ENCODE measurements around the gene RAB9A.
A peak's percentile ranks its signal among the peaks of the same experiment; 100 is the strongest.
"Not testable (repeated sequence)": the region's sequence is repeated elsewhere in the genome, so short reads cannot be mapped to it uniquely, and the experiment has no call there.

RAB9A gene, protein sequence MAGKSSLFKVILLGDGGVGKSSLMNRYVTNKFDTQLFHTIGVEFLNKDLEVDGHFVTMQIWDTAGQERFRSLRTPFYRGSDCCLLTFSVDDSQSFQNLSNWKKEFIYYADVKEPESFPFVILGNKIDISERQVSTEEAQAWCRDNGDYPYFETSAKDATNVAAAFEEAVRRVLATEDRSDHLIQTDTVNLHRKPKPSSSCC
- 30.7 to 63.3 reads per million in 2 donors for total RNA-seq

DNA sequence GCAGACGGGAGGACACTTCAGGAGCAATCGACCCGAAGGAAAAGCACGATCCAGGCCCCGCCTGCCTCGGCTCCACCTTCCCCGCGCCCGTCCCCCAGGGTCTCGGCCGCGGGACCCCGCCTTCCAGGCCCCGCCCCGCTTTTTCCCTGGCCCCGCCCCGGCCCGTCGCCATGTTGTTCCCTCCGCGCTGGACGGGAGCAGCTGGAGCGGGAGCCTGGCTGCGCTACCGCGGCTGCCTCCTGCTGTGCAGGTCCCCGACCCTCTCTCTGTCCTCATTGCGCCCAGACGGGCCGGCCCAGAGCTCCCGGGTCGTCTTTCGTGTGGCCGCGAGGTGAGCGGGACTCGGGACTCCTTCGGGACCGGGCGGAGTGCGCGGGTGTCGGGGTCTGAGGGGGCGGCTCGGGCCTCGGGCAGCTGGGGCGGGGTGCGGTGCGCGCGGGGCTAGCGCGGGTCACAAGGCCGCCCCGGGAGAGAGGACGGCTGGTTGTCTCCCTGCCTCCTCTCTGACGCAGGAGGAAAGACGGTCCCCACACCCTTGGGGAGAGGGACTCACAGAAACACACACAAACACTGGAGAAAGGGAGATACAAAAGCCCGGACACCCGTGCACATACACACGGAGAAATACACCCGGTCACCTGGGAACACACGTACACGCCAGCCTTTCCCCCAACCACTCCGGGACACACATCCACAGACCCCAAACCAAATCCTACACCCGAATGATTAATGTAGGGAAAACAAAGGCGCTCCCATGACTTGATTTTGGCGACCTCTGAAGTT is at the start of gene RAB9A:
Gene RAB9A (plus strand): TSS at position 171 of the 783 bp plus-strand sequence. CDS start 19,619 bp downstream, outside the sequence.
- DNase-seq = peak; percentile 65

DNA sequence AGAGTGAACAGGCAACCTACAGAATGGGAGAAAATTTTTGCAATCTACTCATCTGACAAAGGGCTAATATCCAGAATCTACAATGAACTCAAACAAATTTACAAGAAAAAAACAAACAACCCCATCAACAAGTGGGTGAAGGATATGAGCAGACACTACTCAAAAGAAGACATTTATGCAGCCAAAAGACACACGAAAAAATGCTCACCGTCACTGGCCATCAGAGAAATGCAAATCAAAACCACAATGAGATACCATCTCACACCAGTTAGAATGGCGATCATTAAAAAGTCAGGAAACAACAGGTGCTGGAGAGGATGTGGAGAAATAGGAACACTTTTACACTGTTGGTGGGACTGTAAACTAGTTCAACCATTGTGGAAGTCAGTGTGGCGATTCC is 47.2 kb upstream of the RAB9A start:
- DNase-seq = not testable (repeated sequence)

DNA sequence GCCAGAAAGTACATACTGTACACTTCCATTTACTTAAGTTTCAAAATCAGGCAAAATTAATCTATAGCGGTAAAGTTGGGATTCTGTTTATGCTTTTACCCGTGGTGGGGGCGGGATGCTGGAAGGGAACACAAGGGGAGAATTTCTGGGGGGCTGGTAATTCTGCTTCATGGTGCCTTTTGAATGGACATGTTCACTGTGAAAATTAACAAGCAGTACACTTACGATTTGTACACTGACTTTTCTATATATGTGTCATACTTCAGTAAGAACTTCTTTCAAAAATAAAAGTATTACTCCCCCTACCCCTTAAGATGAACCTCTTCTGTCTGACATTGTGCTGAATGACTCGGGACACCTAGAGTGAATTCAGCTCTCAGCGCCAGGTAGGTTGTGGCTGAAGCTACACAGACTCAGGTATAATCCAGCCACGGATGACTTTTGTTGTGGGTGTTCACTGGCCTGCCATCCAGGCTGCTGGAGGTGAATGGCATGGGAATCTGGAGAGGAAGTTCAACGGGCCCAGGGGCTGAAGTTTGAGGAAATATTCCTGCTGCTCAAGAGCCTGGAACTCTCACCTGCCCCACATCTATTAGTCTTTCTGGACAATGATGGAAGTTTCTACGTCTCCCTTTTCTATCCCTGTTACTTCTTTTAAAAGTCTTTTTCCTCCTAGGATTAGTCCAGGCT is 43.3 kb upstream of the RAB9A start:
- DNase-seq = no peak

DNA sequence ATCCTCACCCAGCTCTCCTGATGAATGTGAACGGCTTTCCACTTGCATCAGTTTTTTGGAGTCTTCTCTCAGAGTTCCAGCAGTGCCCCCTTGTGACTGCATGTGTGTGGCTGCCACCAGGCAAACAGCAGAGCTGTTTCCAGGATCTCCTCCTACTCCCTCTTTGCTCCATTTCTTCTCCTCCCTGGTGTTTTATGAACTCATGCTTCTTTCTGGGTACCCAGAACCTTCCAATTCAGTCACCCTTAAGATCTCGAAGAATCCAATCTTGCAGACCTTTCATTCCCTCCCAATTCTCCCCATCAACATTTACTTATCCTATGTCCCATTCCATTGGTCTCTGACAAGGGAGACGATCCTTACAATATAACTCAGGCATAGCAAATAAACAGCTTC is 42.8 kb upstream of the RAB9A start:
- DNase-seq = no peak

DNA sequence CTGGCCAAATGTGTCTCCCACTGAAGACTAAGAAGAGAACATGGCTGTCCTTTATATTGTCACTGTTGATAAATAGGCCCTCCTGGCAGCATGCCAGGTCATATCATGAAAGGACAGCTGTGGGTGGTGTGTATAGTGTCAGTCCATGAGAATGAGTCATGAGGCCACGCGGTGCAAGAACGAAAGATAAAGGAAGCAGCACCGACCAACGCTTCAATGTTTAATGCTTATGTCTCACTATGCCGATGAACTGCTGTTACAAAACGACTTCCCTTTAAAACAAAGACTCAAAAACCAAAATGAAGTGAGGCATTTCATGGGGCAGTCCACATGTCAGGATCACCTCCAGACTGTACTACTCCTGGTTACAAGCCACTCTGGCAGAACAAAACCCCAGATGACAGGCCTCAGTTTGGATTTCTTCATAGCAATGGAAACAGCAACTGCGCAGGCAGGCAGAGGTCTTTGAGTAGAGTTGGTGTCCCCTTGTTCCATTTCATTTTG is 41.2 kb upstream of the RAB9A start:
- no peak for DNase-seq

DNA sequence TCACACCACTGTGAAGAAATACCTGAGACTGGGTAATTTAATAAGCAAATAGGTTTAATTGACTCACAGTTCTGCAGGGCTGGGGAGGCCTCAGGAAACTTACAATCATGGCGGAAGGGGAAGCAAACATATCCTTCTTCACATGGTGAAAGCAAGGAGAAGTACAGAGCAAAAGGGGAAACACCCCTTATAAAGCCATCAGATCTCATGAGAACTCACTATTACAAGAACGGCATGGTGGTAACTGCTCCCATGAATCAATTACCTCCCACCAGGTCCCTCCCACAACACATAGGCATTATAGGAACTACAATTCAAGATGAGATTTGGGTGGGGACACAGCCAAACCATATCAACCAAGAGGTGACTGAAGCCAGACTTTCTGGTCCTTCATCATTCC is 40.6 kb upstream of the RAB9A start:
- DNase-seq = not testable (repeated sequence)

DNA sequence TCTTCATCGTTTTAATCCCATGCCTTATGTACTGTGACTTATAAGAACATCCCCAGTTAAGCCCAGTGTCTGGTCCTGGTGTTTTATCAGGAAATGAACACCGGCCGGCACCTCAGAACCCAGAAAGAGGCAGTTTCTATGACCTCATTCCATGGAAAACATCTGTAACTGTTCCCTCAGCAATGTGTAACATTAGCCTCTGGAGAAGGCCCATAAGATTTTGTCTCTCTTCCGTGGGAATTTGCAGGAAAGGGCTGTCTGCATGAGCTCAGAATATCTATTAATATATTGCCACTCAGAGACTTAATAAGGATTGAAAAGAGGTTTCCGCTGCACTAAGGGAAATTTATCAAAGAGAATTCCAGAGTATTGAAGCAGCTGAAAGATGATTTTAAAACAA is 39.1 kb upstream of the RAB9A start:
- no peak for DNase-seq

DNA sequence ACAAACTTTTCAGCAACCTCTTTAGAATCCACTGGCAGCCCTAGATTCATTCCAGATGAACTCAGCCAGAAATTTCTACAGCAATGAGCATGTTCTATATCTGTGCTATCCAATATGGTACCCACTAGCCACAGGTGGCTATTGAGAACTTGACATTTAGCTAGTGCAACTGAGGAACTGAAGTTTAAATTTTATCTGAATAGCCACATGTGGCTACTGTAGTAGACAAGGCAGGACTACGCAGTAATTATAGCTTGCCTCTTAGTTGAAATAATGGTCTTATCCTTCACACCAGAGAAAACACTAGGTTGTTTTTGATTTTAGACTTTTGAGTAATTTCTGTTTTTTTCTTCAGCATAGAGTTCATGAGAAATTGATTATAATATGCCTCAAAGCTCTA is 38.6 kb upstream of the RAB9A start:
- DNase-seq = no peak

DNA sequence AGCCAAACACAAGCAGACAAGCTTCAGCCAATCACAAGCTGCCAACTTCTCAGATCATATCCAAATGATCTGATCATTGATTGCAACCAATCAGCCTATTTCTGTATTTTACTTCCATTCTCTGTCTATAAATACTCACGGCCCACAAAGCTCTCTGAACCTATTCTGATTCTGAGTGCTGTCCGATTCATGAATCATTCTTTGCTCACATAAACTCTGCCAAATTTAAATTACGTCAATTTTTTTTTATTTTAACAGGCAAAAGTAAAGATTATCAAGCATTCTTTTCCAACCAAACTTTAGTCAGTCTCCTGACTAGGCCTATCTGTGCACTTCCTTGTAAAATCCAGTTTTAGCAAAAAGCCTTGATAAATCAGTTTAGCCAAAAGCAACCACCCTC is 37.8 kb upstream of the RAB9A start:
- DNase-seq = no peak

DNA sequence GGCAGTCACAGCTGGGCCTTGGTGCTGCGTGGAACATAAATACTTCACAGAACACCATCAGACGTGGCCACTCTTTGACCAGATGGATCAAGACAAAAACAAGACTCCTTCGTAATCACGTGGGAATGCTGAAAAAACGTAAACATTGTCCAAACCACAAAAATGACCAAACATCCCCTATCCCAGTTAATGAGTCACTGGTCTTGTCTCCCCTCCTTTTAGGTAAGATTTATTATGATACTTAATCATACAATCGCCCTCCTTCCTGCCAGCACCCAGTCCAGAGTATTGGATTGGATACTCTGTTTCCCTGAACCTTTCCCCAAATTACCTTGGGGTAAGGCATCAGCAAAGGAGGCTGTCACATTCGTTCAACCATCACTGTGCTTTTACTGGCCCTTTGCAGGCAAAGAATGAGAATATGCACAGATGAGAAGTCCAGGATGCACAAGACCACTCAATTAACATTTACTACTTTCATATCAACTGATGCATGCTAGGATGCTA is 36.6 kb upstream of the RAB9A start:
- DNase-seq = no peak

DNA sequence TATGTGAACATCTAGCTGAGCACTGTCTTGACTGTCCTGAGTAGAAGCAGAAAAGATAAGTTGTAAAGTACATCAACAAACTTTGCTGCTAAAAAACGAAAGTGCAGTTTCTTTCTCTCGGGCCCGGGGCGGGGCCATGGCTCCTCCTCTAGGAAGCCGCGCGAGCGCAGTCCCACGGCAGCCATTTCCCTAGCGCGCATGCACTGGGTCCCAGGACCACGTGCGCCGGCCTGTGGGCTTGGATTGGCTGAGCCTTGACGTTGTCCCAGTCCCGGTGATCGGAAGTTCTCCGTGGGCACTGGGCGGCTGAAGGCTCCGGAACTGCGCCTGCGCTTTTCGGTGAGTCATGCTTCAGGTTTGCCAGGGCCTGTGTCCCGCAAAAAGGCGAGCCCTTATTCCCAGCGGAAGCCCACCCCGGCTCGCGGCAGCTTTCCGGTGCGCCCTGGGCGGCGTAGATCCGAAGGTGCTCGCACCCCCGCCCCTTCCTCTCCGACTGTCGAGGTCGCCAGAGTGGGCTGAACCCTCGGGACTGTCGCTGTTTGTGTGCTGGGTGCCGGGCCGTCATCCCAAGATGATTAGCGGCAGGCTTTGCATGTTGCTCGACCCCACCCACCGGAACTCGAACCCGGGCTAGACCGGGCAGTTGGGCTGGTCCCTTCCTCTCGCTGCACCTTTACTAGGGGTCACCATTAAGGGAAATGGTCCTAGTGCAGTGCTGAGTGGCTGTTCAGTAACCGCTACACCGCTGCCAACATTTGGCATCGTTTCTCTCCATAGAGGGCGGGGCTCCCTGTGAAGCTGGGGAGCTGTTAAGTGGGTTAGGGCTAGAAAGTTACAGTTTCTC is 35.9 kb upstream of the RAB9A start, which contains the start of gene TCEANC:
Gene TCEANC (plus strand): TSS at position 292 of the 844 bp plus-strand sequence. CDS start 9,368 bp downstream, outside the sequence.
- peak; percentile 96 for DNase-seq

DNA sequence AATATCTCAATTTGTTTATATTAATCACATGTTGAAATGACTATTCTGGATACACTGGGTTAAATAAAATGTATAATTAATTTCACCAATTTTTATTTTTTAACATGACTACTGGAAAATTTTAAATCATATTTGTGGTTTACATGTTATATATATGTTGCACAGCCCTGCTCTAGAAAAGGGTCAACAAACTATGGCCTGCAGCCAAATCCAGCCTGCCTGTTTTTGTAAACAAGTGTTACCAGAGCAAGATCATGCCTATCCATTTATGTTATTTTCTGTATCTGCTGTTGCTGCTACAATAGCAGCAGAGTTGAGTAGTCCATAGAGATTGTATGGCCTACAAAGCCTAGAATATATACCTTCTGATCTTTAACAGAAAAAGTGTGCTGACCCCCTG is 34.8 kb upstream of the RAB9A start:
- no peak for DNase-seq

DNA sequence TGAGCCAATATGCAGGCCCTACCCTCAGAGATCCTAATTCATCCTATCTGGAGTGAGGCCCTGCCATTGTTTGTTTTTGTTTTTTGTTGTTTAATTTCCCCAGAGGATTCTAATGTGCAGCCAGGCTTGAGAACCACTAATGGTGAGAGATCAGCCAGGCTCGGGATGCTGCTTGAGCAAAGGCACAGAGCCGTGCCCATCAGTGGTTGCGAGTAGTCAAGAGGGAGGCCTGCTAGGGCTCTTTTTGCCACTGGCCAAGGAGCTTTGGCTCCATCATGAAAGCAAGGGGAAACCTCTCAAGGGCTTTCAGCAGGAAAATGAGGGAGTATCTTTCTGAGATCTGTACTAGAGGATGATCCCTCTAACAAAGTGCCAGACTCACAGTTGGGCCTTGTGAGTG is 33.3 kb upstream of the RAB9A start:
- DNase-seq = no peak

DNA sequence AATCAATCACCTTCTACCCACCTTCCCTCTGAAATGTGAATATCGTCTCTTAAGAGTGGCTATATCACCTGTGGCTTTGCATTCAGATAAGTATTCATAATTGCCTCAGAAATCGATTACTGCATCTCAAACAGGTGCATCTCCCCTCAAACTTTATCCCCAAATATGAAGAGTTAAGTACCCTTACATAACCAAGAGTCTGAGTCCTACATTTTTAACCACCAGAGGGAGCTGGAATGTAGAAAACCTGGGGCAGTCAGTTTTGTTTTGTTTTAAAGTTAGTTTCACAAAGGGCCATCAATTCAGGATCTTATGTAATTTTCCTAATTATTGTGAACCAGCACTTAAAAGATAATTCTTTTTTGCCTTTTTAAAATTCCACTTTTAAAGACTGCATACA is 30.3 kb upstream of the RAB9A start:
- no peak for DNase-seq

DNA sequence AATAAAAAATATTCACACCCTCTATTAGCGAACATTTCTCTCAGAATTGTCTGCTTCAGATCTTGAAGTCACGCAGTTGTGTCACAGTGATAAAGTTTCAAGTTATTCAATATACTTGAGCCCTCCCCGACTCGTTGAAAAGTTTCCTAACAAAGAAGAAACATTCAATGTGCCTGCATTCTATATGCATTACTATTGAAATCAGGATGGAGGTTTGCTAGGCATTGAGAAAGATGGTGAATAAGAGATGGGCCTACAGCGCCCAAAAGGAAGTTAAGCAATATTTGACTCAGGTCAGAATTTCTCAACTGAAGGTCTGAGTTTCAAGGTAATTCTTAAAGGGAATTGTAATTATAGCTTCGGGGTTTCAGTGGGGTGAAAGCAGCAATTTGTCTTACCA is 29.9 kb upstream of the RAB9A start:
- DNase-seq = no peak

DNA sequence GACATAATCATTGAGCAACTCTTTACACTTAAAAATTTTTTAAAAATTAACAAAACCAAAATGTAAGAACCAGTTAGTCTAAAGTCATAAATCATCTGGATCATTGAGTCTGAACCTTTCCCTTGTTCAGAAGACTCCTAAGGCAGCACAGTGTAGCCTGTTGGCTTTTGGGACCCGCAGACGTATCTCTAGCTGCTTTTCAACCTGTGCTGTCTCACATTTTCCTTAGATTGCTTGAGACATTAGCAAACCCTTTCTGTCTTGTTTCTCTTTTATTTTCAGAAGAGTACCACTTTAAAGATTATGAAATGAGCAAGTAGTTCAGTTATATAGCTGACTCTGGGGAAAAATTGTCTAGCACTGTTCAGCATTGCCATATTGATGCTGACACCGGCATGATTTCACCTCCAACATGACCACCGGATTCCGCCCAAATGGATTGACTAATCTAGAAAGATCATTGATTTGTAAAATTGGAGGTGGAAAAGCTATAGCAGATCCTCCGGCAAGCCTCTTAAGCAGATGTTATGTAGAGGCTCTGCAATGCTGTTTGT is 27.1 kb upstream of the RAB9A start:
- no peak for DNase-seq

DNA sequence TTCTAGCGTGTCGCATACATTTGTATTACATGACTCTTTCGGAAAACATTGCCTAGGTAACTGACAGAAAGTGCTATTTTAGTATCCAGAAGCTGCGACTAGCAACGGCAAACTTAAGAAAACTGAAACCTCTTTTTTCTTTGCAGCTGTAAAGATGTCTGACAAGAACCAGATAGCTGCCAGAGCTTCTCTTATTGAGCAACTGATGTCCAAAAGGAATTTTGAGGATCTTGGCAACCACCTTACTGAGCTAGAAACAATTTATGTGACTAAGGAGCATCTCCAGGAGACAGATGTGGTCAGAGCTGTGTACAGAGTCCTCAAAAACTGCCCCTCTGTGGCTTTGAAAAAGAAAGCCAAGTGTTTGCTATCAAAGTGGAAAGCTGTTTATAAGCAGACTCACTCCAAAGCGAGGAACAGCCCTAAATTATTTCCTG is 26.6 kb upstream of the RAB9A start:
- no peak for DNase-seq

DNA sequence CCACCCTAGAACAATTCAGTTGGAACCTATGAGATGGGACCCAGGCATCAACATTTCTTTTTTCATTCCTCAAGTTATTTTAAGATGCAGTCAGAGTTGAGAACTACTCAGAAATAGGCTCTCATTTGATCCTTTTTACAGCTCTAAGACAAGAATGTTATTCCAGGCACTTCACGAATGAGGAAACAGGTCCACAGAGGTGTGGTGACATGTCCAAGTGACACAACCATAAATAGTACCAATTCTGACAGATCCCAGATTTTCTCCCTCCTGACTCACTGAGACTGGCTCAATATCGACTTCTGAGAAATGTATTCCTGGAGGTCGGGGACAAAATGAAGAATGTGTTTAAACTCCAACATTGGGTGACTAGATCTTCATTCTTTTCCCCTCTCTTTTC is 24.9 kb upstream of the RAB9A start:
- no peak for DNase-seq

DNA sequence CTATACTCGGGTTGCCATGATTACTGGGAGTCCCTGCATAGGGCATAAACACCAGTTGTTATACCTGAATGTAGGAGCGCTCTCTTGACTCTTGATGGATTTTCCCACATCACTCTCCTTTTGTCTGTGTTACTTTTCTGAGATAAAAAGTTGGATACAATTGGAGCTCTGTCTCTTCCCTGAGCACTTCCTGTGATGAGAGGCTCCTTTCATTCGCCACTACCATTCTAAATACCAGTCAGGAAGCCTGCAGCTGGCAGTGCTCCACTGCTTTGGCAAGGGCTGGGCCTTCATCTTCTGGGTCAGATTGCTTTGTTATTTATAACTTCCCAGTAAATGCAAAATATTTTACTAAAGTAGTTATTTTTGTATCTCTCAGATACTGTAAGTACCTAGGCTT is 22.1 kb upstream of the RAB9A start:
- DNase-seq = no peak

DNA sequence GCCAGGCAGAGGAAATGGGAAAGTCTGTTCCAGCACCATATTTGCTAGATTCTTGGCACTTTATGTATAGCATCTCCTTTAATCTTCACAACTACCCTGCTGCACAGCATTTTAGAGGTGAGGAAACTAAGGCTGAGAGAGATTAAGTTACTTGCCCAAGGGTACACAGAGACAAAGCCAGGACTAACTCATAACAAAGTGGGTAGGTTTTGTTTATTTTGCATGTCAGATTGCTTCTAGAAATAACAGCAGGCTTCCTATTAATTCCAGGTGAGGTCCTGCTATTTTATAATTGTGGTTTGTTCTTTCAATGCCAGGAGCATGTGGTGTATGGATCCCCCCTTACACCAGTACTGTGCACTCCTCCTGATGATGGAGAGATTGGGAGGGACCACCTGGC is 21.0 kb upstream of the RAB9A start:
- no peak for DNase-seq

DNA sequence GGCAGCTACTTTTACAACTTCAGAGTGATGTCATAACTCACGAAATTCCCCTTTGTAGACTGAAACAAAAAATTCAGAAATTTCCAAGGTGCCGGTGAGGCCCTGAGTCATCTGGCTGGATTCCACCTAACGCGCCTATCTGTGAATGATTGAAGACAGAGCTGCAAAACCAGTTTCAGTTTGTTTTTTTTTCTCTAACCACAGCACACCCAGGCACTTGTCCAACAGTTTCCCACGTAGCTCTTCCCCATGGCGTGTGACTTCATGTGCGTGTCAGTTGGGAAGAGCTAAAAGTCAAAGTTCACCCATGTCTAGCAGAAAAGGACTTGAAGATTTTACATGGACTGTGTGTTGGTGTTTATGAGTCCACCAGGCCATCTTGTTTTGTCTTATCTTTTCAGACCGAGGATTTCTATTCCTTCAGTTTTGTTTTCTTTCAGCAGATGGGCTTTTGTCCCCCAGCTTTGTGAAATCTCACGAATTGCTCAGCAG is 19.6 kb upstream of the RAB9A start:
- DNase-seq = no peak

DNA sequence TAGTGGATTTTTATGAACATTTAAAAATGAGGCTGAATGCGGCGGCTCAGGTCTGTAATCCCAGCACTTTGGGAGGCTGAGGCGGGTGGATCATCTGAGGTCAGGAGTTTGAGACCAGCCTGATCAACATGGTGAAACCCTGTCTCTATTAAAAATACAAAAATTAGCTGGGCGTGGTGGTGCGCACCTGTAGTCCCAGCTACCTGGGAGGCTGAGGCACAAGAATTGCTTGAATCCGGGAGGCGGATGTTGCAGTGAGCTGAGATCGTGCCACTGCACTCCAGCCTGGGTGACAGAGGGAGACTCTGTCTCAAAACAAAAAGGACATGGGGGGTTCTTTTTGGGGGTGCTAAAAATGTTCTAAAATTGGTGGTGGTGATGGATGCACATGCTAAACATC is 19.2 kb upstream of the RAB9A start:
- DNase-seq = not testable (repeated sequence)
